Neural progenitor cell (in vitro differentiated cells): ENCODE measurements around the gene ZNF816. TPM values are rescaled to one million over a fixed set of nuclear protein-coding genes. Genes with fewer than 3 reads are reported as not detected.

Experiments used
- DNase-seq: peaks from one replicate; pipeline ENCODE4 v3.0.0-alpha.2; 2016; ENCODE audit warnings: low spot score
- H2AFZ ChIP-seq: fragments of 200-600 bp; sonication (generic); replicated peaks from 2 replicates; pipeline ENCODE4 v1.6.1; 2016; ENCODE audit warnings: antibody characterized with exemption
- H3F3A ChIP-seq: fragments of 200-600 bp; sonication (generic); 2 replicates; pipeline ENCODE4 v1.6.1; 2016; ENCODE audit warnings: antibody characterized with exemption, low read depth
- H3K27ac ChIP-seq: fragments of 200-600 bp; sonication (generic); 2 replicates; pipeline ENCODE4 v1.5.1; 2016; ENCODE audit warnings: mild to moderate bottlenecking
- H3K27me3 ChIP-seq: fragments of 200-600 bp; sonication (generic); 2 replicates; pipeline ENCODE4 v1.6.1; 2016; ENCODE audit warnings: mild to moderate bottlenecking, moderate library complexity
- H3K36me3 ChIP-seq: fragments of 200-600 bp; sonication (generic); 2 replicates; pipeline ENCODE4 v1.5.1; 2016
- H3K4me1 ChIP-seq: fragments of 200-600 bp; sonication (generic); 2 replicates; pipeline ENCODE4 v1.6.1; 2016; ENCODE audit warnings: mixed run types
- H3K4me2 ChIP-seq: fragments of 200-600 bp; sonication (generic); 2 replicates; pipeline ENCODE4 v1.6.1; 2016
- H3K4me3 ChIP-seq: fragments of 200-600 bp; sonication (generic); 2 replicates; pipeline ENCODE4 v1.5.1; 2016
- H3K79me2 ChIP-seq: fragments of 200-600 bp; sonication (generic); 2 replicates; pipeline ENCODE4 v1.6.1; 2016; ENCODE audit warnings: low read depth
- H3K9ac ChIP-seq: fragments of 200-600 bp; sonication (generic); 2 replicates; pipeline ENCODE4 v1.6.1; 2016
- H3K9me3 ChIP-seq: fragments of 200-600 bp; sonication (generic); 2 replicates; pipeline ENCODE4 v1.5.1; 2016; ENCODE audit warnings: low read depth
- H4K20me1 ChIP-seq: fragments of 200-600 bp; sonication (generic); 2 replicates; pipeline ENCODE4 v1.6.1; 2016; ENCODE audit warnings: low read depth
- H3K27ac Mint-ChIP-seq: 3 replicates; pipeline ENCODE4 v1.8.0; 2021; ENCODE audit warnings: mixed read lengths
- H3K27me3 Mint-ChIP-seq: 2 replicates; pipeline ENCODE4 v1.8.0; 2022; ENCODE audit warnings: low read depth, mild to moderate bottlenecking, inconsistent platforms, moderate library complexity, mixed read lengths; ENCODE audit not compliant: insufficient read depth
- H3K36me3 Mint-ChIP-seq: 3 replicates; pipeline ENCODE4 v1.8.0; 2021; ENCODE audit warnings: mixed read lengths
- H3K4me1 Mint-ChIP-seq: 3 replicates; pipeline ENCODE4 v1.8.0; 2021; ENCODE audit warnings: mixed read lengths
- H3K4me3 Mint-ChIP-seq: 3 replicates; pipeline ENCODE4 v1.8.0; 2021; ENCODE audit warnings: mild to moderate bottlenecking, moderate library complexity, mixed read lengths
- H3K9me3 Mint-ChIP-seq: 3 replicates; pipeline ENCODE4 v1.8.0; 2020; ENCODE audit warnings: mixed read lengths
- CTCF ChIP-seq: fragments of 200-600 bp; sonication (generic); IDR thresholded peaks from 2 replicates; pipeline ENCODE4 v1.5.1; 2017; ENCODE audit warnings: antibody characterized with exemption, mild to moderate bottlenecking
- EZH2 ChIP-seq: fragments of 200-600 bp; sonication (generic); IDR thresholded peaks from 2 replicates; pipeline ENCODE4 v1.6.1; 2017; ENCODE audit warnings: antibody characterized with exemption, mild to moderate bottlenecking, moderate library complexity
- EZH2phosphoT487 ChIP-seq: fragments of 200-600 bp; sonication (generic); IDR thresholded peaks from 2 replicates; pipeline ENCODE4 v1.6.1; 2017; ENCODE audit warnings: antibody characterized with exemption
- total RNA-seq: library from RNA; depleted of rRNA; stranded (reverse); fragments of >200 nt; gene quantifications from 2 replicates; pipeline ENCODE4 v1.2.3, GENCODE V29; 2015; ENCODE audit warnings: low replicate concordance

The ZNF816 gene
- total RNA-seq, 1 donor from 2014 or later = 22.9 TPM

DNA sequence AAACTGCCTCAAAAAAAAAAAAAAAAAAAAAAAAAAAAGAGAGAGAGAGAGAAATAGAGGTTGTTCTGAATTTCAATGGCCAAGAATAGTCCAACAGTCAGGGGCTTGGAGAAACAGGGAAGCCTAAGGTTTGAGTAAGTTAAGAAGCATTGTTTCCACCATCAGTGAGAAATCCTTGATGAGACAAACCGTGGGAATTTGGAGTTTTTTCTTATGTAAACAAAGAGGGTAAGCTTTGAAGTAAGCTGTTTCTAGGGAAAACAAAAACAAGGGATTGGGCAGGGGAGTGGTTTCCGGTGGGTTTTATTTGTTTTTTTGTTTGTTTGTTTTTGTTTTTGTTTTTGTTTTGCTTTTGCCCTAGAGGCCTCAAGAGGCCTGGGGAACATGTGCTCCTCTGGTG, 39.8 kb upstream of the ZNF816 start:
- Mint-ChIP-seq H3K4me3 (no peak overlapping the region), H3K27me3 (peaks cover 2% of the 10 kb centered on the region), H3K36me3 (peaks cover 5% of the 10 kb centered on the region), H3K9me3 (peaks cover 43% of the 10 kb centered on the region), H3K27ac (no peak overlapping the region), H3K4me1 (no peaks in the 10 kb centered on the region)
- no peak for TF ChIP-seq CTCF
- TF ChIP-seq EZH2 = no peak
- no peak for TF ChIP-seq EZH2phosphoT487
- Histone ChIP-seq H3K4me3 (no peak overlapping the region), H3K9me3 (no peaks in the 10 kb centered on the region), H3K79me2 (no peaks in the 10 kb centered on the region), H3K27ac (no peak overlapping the region), H3K4me1 (no peaks in the 10 kb centered on the region), H2AFZ (no peak overlapping the region), H3F3A (no peaks in the 10 kb centered on the region), H3K9ac (no peak overlapping the region), H3K27me3 (no peaks in the 10 kb centered on the region), H3K36me3 (no peaks in the 10 kb centered on the region), H4K20me1 (no peaks in the 10 kb centered on the region), H3K4me2 (no peak overlapping the region)
- peak; percentile 16 for DNase-seq

DNA sequence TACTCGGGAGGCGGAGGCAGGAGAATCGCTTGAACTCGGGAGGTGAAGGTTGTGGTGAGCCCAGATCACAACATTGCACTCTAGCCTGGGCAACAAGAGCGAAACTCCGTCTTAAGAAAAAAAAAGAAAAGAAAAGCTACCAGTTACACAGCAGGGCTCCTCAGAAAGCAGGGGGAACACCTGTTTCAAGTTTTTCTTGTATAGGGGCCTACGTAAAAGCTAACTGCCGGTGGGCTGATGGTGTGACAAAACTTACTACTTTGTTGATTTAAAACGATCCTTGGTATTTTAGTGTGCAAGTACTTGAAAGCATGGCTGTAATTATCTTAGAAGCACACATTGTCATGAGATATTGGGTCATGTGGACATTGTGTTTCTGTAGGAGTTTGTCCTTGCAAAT, 35.3 kb upstream of the ZNF816 start:
- Histone ChIP-seq H3K36me3 (no peaks in the 10 kb centered on the region), H2AFZ (no peak overlapping the region), H4K20me1 (no peaks in the 10 kb centered on the region), H3F3A (peaks cover 9% of the 10 kb centered on the region), H3K4me2 (no peak overlapping the region), H3K4me1 (no peaks in the 10 kb centered on the region), H3K27ac (no peak overlapping the region), H3K27me3 (peaks cover under 1% of the 10 kb centered on the region), H3K4me3 (no peak overlapping the region), H3K79me2 (no peaks in the 10 kb centered on the region), H3K9me3 (no peaks in the 10 kb centered on the region), H3K9ac (no peak overlapping the region)
- no peak for TF ChIP-seq EZH2
- TF ChIP-seq CTCF = no peak
- no peak for TF ChIP-seq EZH2phosphoT487
- no peak overlapping the region for H3K4me3 Mint-ChIP-seq
- no peak overlapping the region for H3K27ac Mint-ChIP-seq
- peaks cover 11% of the 10 kb centered on the region for H3K27me3 Mint-ChIP-seq
- H3K9me3 Mint-ChIP-seq = peaks cover 34% of the 10 kb centered on the region
- peaks cover 3% of the 10 kb centered on the region for H3K4me1 Mint-ChIP-seq
- H3K36me3 Mint-ChIP-seq = peaks cover 2% of the 10 kb centered on the region
- DNase-seq = no peak

- Histone ChIP-seq H3K36me3 (no peaks in the 10 kb centered on the region), H3K4me2 (no peak overlapping the region), H3K4me3 (no peak overlapping the region), H3K9ac (no peak overlapping the region), H3F3A (peaks cover 9% of the 10 kb centered on the region), H3K9me3 (no peaks in the 10 kb centered on the region), H3K27ac (no peak overlapping the region), H3K4me1 (peaks cover 9% of the 10 kb centered on the region), H3K79me2 (no peaks in the 10 kb centered on the region), H3K27me3 (peaks cover 15% of the 10 kb centered on the region), H4K20me1 (no peaks in the 10 kb centered on the region), H2AFZ (no peak overlapping the region)
- Mint-ChIP-seq H3K27me3 (peaks cover 12% of the 10 kb centered on the region), H3K4me1 (peaks cover 11% of the 10 kb centered on the region), H3K27ac (no peak overlapping the region), H3K9me3 (peaks cover 37% of the 10 kb centered on the region), H3K36me3 (peaks cover 2% of the 10 kb centered on the region), H3K4me3 (no peak overlapping the region)
- DNase-seq = no peak
- TF ChIP-seq EZH2 = no peak
- TF ChIP-seq EZH2phosphoT487 = no peak
Observed at GRCh38 chr19:52995711-52996110, 33.0 kb upstream of the ZNF816 start.

DNA sequence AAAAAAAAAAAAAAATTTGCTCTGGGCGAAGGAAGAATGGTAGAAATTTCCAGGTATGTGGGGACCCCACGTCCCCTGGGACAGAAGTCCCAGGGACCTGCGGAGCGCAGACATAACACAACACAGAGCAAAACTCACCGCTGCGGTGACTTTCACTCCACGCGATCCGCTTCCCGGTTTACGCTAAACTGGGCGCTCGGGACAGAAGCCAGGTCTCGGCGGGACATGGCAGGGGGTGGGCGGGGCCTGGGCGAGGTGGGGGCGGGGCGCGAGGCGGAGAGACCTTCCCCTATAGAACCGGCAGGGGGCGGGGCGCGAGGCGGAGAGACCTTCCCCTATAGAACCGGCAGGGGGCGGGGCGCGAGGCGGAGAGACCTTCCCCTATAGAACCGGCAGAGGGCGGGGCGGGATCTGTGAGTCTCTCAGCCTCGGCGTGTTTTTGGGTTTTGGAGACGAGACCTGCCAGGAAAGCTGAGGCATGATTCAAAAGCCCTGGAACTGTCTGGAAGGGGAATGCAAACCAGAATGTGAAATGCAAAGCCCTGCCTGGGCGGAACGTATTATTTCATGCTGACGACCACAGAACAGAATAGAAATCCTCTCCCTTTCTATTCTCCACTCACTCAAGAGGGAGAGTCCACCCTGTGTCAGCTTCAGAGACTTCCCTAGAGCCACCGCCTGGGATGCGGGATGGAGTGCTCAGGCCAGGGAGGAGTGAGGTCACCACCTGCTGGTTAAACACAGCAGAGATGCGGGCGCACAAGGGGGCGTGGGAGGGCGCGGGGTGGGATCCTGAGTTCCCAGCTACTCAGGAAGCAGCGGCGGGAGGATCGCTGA, 30.9 kb upstream of the ZNF816 start:
- no peak overlapping the region for H3K27ac ChIP-seq
- no peaks in the 10 kb centered on the region for H3K9me3 ChIP-seq
- no peak overlapping the region for H3K9ac ChIP-seq
- Mint-ChIP-seq H3K9me3 (peaks cover 28% of the 10 kb centered on the region), H3K4me3 (peak overlapping the region; percentile 86), H3K36me3 (no peaks in the 10 kb centered on the region), H3K27me3 (peaks cover 12% of the 10 kb centered on the region), H3K4me1 (peaks cover 11% of the 10 kb centered on the region), H3K27ac (no peak overlapping the region)
- H3K27me3 ChIP-seq = peaks cover 15% of the 10 kb centered on the region
- peak overlapping the region; percentile 89 for H3K4me2 ChIP-seq
- peaks cover 9% of the 10 kb centered on the region for H3F3A ChIP-seq
- peak overlapping the region; percentile 56 for H3K4me3 ChIP-seq
- no peaks in the 10 kb centered on the region for H3K36me3 ChIP-seq
- peaks cover 9% of the 10 kb centered on the region for H3K4me1 ChIP-seq
- DNase-seq = peak; percentile 96
- TF ChIP-seq CTCF (peak; percentile 72), EZH2 (peak; percentile 40), EZH2phosphoT487 (no peak)
- H2AFZ ChIP-seq = peak overlapping the region; percentile 88
- H4K20me1 ChIP-seq = no peaks in the 10 kb centered on the region
- H3K79me2 ChIP-seq = no peaks in the 10 kb centered on the region
